Epidermal melanocyte (primary cell): Measurements from ENCODE around the gene CCT6A.
"Not testable (repeated sequence)": the region's sequence is repeated elsewhere in the genome, so short reads cannot be mapped to it uniquely, and the experiment has no call there.

ENCODE experiments used
- DNase-seq: peaks from one replicate; pipeline ENCODE4 v3.0.0; 2011; ENCODE audit warnings: low spot score; ENCODE audit not compliant: insufficient read length

The CCT6A gene

DNA sequence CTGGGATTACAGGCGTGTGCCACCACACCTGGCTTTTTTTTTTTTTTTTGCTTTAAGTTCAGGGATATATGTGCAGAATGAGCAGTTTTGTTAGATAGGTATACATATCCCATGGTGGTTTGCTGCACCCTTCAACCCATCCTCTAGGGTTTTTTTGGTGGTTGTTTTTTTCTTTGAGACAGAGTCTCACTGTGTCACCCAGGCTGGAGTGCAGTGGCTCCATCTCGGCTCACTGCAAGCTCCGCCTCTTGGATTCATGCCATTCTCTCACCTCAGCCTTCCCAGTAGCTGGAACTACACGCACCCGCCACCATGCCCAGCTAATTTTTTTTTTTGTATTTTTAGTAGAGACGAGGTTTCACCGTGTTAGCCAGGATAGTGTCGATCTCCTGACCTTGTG lies 2.8 kb upstream of the CCT6A start:
- DNase-seq, result not testable (repeated sequence)

DNA sequence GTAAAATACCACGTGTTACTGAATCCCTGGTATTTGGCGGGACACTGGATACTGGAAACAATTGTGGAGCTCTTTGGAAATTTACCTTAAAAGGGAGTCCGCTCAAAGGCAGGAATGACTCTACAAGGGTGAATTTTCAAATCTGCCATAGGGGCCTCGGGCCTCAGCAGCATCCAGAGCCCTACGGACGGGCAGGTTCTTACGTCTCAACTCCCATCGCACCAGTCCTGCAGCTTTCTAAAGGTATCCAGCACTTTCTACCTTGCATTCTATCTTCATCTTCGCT lies 569 bp upstream of the CCT6A start:
- peak; percentile 19 for DNase-seq

DNA sequence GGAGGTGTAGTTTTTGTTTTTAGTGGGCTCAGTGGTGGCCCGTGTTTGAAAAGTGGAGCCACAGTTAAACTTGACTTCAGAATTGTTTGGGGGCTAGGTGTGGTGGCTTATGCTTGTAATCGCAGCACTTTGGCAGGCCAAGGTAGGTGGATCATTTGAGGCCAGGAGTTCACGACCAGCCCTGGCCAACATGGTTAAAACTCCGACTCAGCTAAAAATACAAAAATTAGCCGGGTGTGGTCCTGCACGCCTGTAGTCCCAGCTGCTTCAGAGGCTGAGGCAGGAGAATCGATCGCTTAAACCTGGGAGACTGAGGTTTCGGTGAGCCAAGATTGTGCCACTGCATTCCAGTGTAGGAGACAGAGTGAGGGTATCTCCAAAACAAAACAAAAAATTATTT lies 1.8 kb downstream of the CCT6A start:
- no peak for DNase-seq

DNA sequence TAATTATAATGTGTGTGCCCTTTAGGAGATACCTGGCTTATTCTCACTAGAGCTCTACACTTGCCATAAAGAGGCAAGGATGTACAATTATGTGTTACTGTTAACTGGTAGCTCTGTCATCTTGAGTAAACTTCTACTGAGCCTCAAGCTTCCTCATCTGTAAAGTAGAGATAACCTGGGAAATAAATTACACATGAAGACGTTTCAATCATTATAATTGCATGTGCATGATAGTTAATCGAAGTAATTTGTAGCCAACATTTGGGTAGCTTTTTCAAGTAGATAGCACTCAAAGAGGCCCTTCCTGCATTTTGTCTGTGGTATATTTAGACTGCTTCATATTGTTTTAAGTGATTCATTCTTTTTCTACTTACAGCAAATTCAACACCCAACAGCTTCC lies 2.4 kb downstream of the CCT6A start:
- no peak for DNase-seq

DNA sequence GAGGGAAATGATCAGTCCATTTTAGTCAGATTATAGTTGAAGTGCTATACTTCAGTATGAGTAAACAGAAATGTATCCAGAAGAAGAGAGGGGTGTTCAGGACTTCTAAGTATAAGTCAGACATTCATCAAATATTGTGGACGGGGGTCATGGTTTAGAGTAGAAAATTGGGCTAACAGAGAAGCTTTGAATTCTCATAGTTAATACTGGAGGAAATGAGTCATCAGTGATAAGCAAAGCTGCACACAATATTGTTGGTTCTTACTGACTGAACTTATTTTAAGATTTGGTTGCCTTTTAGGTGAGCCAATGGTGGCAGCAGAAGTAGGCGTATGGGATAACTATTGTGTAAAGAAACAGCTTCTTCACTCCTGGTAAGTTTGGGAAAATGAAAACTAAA lies 10.8 kb downstream of the CCT6A start:
- no peak for DNase-seq

DNA sequence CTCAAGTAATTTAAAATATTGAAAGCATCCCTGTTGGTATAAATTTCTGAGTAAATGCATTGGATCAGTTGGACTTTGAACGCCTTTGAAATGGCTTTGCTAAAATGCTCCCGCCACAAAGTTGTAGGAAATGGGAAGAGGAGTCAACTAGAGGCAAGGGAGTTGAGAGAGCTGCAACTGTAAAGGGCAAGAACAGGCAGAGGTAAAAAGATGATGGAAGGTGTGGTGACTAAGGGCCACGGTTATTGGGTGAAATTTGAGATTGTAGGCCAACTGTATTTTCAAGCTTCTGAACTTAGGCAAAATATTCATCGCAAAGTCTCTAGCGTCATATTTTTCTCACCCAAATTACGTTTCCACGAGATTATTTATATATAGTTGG lies 11.9 kb downstream of the CCT6A start:
- no peak for DNase-seq

DNA sequence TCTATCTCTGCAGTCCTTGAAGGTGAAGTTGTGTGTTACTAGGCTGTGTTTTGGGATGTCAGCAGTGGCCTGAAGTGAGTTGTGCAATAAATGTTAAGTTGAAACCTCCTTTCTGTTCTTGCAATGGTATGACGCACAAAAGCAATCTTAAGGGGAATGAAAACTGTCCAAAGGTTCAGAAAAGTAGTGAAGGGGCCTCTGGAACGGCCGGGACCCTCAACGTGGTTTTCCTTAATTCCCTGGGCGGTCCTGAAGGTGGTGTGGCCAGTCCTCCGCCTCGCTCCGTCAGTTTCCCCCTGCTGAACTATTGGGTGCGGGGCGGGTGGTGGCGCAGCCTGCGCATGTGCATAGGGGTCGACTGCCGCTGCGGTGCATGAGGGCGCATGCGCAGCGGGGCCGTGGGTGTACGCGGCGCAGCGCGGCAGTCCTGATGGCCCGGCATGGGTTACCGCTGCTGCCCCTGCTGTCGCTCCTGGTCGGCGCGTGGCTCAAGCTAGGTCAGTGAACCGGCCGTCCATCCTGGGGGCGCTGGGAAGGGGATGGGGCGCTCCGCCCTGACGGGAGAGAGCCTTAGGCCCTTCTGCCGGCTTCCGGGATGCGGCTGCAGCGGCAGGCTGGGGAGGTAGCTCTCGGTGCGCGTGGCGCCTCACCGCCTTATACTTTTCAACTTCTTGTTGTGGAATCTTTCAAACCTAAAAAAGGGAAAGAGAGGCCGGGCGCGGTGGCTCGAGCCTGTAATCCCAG lies 12.5 kb downstream of the CCT6A start, which contains the start of gene SUMF2:
Gene SUMF2, plus strand, starts transcription at position 405 of the 744 bp plus-strand sequence. Its CDS starts 26 bp downstream, at position 431.
- DNase-seq, result peak; percentile 98

DNA sequence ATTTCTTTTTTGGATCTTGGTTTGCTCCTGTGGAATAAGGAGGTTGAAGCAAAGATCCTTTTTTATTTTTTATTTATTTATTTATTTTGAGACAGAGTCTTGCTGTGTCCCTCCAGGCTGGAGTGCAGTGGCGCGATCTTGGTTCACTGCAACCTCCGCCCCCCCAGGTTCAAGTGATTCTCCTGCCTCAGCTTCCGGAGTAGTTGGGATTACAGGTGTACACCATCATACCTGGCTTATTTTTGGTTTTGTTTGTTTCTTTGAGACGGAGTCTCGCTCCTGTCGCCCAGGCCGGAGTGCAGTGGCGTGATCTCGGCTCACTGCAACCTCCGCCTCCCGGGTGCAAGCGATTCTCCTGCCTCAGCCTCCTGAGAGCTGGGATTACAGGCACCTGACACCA lies 14.8 kb downstream of the CCT6A start:
- not testable (repeated sequence) for DNase-seq

DNA sequence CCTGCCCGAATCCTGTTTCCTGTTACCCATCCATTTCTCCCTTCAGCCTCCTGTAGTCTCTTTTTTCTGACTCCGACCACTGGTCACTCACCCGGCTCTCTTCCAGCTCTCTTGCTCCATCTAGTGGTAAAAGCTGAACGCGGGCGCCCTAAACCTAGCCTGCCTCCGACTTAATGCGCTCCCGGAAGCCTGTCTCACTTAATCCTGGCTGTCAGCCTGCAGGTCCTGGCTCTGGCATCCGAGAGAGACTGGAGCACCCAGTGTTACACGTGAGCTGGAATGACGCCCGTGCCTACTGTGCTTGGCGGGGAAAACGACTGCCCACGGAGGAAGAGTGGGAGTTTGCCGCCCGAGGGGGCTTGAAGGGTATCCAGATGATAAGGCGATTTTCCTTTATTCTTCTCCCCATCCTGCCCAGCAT lies 22.8 kb downstream of the CCT6A start:
- DNase-seq, result no peak

DNA sequence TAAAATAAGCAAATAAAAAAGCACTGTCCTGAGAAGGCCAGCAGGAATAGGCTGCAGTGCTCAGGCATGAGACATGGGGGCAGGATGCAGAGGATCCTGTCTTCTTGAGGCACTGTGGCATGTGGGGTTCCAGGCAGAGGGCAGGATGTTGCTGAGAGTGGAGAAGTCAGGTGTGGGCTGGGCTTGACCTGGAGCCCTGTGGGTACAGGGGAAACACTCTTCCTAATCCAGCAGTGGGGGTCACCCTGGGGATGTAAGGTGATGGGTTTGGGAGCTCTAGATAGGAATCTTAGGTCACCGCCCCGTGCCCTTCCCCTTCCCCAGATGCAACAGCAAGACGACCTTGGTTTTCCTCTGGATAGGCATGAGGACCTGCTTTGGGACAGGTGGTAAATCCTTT lies 26.1 kb downstream of the CCT6A start:
- DNase-seq, result no peak

DNA sequence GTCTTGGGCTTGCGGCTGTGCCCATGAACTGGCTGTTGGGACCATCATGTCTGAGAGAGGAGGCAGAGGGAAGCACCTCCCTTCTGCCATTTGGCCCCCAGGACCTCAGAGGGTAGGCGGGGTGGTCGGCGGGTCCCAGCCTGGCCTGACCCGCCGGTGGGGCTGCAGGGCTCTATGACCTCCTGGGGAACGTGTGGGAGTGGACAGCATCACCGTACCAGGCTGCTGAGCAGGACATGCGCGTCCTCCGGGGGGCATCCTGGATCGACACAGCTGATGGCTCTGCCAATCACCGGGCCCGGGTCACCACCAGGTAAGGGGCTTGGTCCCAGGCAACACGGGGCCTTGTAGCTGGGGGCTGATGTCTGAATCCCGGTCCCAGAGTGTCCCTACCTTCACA lies 26.6 kb downstream of the CCT6A start:
- DNase-seq, result no peak

DNA sequence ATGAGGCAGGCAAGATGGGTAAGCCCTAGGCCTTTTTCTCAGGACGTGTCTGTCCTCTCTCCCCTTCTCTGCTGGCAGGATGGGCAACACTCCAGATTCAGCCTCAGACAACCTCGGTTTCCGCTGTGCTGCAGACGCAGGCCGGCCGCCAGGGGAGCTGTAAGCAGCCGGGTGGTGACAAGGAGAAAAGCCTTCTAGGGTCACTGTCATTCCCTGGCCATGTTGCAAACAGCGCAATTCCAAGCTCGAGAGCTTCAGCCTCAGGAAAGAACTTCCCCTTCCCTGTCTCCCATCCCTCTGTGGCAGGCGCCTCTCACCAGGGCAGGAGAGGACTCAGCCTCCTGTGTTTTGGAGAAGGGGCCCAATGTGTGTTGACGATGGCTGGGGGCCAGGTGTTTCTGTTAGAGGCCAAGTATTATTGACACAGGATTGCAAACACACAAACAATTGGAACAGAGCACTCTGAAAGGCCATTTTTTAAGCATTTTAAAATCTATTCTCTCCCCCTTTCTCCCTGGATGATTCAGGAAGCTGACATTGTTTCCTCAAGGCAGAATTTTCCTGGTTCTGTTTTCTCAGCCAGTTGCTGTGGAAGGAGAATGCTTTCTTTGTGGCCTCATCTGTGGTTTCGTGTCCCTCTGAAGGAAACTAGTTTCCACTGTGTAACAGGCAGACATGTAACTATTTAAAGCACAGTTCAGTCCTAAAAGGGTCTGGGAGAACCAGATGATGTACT lies 28.1 kb downstream of the CCT6A start:
- peak; percentile 50 for DNase-seq

DNA sequence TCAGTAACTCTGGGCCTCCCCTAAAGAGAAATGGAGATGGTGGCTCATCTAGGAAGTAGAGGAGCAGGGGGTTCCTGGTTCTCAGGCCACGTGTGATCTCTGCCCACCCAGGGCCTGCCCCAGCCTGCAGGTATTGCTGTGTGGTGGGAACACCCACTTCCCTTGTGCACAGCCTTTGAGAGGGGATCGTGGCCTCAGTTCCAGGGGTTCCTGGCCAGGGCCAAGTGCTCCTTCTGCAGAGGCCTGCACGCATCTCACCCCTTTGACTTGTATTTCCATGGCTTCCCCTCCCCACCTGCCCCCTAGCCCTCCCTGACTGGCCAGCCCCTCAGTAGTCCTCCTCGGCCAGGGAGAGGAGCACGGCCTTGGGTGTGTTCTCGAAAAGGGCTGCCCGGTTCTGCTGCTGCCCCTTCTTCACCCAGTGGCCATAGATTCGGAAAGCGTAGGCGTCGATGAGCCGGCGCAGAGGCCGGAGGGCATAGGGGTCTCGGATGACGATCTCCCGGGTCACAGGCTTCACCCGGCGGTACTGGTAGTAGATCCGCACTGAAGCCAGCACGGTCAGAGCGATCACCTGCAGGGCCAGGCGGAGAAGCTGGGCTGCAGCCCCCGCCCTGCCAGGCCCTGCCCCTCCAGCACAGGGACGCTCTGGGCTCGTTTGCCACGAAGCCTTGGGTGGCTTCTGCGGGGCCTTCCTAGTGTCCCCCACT lies 29.3 kb downstream of the CCT6A start:
- not testable (repeated sequence) for DNase-seq

DNA sequence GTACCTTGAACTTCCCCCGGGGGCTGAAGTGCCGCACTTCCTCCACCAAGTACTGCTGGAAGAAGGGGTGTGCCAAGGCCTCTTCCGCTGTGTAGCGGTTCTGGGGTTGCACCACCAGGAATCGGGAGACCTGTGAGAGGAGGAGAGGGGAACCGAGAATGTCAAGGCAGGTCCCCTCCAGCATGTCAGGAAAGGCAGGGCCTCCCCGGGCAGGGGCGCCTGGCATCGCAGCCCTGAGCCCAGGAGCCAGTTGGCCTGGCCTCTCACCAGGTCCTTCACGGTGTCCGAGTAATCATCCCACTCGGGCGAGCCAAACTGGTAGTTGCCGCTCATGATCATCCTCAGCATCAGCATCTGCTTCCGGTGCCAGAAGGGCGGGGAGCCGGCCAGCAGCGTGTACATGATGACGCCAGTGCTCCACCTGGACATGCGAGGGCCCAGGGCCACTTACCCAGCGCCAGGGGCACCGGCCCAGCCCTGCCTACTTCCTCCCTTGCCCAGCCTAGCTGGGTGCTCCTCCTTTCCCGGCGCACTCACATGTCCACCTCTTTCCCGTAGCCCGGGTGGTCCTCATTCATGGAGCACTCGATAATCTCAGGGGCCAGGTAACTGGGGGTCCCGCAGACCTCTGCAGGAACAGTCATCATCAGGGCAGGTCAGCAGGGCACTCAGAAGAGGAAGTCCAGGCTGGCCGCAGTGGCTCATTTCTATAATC lies 30.2 kb downstream of the CCT6A start:
- no peak for DNase-seq

DNA sequence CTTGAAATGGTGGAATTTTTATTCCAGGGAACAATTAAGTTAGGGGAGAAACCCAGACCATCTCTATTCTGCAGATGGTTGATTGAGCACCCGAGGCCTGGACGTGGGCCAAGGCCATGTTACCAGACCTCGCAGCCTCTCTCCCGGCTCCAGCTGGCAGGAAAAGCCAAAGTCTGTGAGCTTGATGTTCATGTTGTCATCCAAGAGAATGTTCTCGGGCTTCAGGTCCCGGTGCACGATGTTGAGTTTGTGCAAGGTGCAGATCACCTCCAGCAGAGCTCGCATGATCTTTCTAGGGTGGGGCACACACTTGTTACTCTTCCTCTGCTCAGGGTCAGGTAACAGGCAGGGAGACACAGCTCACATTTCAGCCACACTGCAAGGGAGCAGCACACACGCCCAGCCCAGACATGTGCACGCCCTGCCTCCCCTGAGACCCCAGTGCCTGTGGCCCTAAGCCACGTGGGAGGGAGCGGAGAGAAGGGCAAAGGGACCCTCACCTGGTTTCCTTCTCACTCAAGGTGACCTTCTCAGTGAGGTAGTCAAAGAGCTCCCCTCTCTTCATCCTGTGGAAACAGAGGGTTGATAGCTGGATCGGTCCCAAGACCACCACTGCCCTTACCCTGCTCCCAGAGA lies 31.7 kb downstream of the CCT6A start:
- no peak for DNase-seq

DNA sequence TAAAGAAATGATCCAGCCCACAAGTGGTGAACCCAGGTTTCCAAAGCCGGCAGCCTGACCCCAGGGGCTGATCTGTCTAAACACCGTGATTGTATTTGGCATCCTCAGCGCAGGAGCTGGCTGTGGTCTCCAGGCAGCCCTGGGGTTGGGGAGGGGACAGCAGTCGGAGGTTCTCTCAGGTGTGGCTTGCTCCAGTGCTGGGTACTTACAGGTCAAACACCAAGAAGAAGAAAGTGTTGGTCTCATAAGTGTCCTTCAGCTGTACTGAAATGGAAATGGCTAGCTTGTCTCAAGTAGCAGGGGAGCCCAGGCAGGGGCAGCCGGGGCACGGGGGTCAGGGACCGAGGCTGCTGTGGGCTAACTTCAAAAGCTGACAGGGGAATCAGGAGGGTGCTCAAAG lies 35.2 kb downstream of the CCT6A start:
- DNase-seq, result no peak

DNA sequence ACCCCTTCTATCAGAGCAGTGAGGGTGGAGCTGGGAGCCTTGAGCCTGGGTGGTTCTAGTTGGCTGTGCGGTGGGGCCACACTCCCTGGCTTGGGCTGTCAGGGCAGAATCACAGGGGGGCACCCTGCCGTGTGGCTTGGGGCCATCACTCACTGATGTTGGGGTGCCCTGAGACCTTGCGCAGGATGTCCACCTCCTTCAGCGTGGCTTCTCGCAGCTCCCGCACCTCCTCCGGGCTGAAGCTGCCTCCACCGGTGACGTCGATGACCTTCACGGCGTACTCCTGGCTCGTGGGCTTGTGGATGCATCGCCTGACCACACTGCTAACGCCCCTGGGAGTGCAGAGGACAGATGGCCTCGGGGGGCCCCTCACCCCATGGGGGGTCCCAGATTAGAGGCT lies 35.9 kb downstream of the CCT6A start:
- DNase-seq, result no peak

DNA sequence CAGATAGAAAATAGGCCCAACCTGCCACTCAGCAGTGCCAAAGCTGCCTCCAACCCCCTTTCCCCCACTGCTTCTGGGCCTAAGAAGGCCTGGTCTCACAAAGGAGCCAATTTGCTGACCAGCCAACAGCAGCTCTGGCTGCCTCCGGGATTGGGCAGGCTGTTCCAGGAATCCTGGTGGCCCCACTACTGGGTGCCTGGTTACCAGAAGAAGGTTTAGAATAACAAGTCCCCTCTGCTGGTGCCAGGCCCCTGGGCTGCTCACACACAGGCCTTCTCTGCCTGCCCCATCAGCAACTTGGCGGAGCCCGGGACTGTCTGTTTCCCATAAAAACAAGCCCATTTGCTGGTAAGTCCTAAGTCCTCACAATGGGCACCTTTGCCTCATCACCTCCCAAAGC lies 40.0 kb downstream of the CCT6A start:
- DNase-seq, result no peak

DNA sequence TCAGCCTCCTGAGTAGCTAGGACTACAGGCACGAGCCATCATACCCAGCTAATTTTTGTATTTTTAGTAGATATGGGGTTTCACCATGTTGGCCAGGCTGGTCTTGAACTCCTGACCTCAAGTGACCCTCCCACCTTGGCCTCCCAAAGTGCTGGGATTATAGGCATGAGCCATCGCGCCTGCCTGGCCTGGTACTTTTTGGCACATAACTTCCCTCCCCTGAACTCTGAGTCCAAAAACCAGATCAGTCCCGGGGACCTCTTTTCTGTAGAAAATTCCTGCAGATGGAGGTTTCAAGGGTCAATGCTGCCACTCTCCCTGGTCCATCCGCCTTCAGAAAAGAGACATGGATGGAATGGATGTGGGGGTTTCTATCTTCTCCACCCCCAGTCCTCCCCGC lies 40.8 kb downstream of the CCT6A start:
- DNase-seq, result peak; percentile 17

DNA sequence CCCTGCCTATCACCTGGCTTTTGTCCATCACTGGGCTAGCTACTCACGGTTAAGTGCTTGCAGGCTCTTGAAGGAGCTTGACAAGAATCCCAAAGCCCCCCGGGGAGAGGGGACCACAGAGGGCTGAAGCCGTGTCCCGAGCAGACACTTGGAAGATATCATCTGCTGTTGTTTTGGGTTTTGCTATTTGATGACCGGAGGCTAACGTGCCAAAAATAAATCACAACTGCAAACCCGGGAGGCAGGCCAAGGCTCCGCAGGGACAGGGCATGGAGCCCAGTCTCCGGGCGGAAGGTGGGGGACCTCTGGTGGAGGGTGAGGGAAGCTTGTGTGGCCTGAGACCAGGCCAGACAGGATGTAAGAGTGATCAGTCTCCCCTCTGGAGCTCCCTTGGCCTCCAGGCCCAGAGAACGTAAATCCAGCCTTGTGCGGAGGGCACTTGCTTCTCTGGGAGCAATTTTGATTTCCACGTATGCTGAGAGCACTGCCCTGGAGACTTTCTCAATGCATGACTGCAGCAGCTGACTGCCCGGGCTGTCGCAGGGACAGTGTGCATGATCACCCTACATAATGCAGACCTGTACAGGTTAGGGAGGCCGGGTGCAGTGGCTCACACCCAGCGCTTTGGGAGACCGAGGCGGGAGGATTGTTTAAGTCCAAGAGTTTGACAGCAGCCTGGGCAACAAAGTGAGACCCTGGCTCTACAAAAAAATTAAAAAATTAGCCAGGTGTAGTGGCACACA lies 41.4 kb downstream of the CCT6A start, which contains the start of gene PHKG1:
Gene PHKG1, minus strand, starts transcription at position 164 of the 743 bp plus-strand sequence. CDS start 4,011 bp downstream, outside the sequence.
- DNase-seq, result peak; percentile 85
